PC-3 (cell line): ENCODE measurements around the gene STIM1. TPM values are rescaled to one million over a fixed set of nuclear protein-coding genes. Genes with fewer than 3 reads are reported as not detected.

ENCODE experiments used
- ATAC-seq: fragments of 200-7000 bp; cut with Tn5 transposase; 2 replicates; pipeline ENCODE4 v1.9.1; 2020; ENCODE audit warnings: mild to moderate bottlenecking, moderate library complexity
- BruUV-seq: library from RNA; stranded (reverse); fragments of 400-500 nt; replicated peaks from 2 replicates; lab custom pipeline; 2021; lab: Mats Ljungman, UMichigan
- CTCF ChIA-PET: fragments of 300-600 bp; sonication (Branson Sonifier 250); formaldehyde crosslinking; loops from one replicate; lab custom pipeline; 2022; ENCODE audit warnings: antibody characterized with exemption; lab: Charles Lee
- POLR2A ChIA-PET: fragments of 300-600 bp; sonication (Branson Sonifier 250); formaldehyde crosslinking; loops from one replicate; lab custom pipeline; 2022; ENCODE audit warnings: antibody characterized with exemption; ENCODE audit not compliant: unreplicated experiment; lab: Charles Lee
- DNase-seq: peaks from one replicate; pipeline ENCODE4 v3.0.0-alpha.2; 2015
- H2AFZ ChIP-seq: fragments of 300-600 bp; sonication (generic); 2 replicates; pipeline ENCODE4 v1.6.0; 2016; ENCODE audit warnings: antibody characterized with exemption, low read length
- H3F3A ChIP-seq: fragments of 300-600 bp; sonication (generic); one replicate; pipeline ENCODE4 v1.6.0; 2017; ENCODE audit warnings: antibody characterized with exemption, low read length, control low read depth, mild to moderate bottlenecking; ENCODE audit not compliant: unreplicated experiment
- H3K27ac ChIP-seq: fragments of 300-600 bp; sonication (generic); 2 replicates; pipeline ENCODE4 v1.5.1; 2016; ENCODE audit warnings: mild to moderate bottlenecking, low read length
- H3K27me3 ChIP-seq: fragments of 300-600 bp; sonication (generic); 2 replicates; pipeline ENCODE4 v1.6.1; 2016; ENCODE audit warnings: low read length, mixed read lengths
- H3K36me3 ChIP-seq: fragments of 300-600 bp; sonication (generic); 2 replicates; pipeline ENCODE4 v1.6.1; 2016; ENCODE audit warnings: low read depth, mixed run types, low read length, mixed read lengths
- H3K4me1 ChIP-seq: fragments of 300-600 bp; sonication (generic); 2 replicates; pipeline ENCODE4 v1.5.1; 2016; ENCODE audit warnings: low read length; ENCODE audit not compliant: insufficient read depth
- H3K4me2 ChIP-seq: fragments of 300-600 bp; sonication (generic); 2 replicates; pipeline ENCODE4 v1.6.0; 2016; ENCODE audit warnings: low read length
- H3K4me3 ChIP-seq: fragments of 300-600 bp; sonication (generic); 2 replicates; pipeline ENCODE4 v1.5.1; 2016; ENCODE audit warnings: mild to moderate bottlenecking, low read length, mixed read lengths
- H3K79me2 ChIP-seq: fragments of 300-600 bp; sonication (generic); 2 replicates; pipeline ENCODE4 v1.6.1; 2017; ENCODE audit warnings: low read length, mixed read lengths
- H3K9ac ChIP-seq: fragments of 300-600 bp; sonication (generic); 2 replicates; pipeline ENCODE4 v1.6.0; 2016; ENCODE audit warnings: mild to moderate bottlenecking, low read length
- H3K9me2 ChIP-seq: fragments of 300-600 bp; sonication (generic); replicated peaks from 2 replicates; pipeline ENCODE4 v1.6.1; 2016; ENCODE audit warnings: mixed run types, low read length, mixed read lengths
- H3K9me3 ChIP-seq: fragments of 300-600 bp; sonication (generic); 2 replicates; pipeline ENCODE4 v1.6.1; 2016; ENCODE audit warnings: low read length, mixed read lengths
- H4K20me1 ChIP-seq: fragments of 300-600 bp; sonication (generic); 2 replicates; pipeline ENCODE4 v1.6.1; 2016; ENCODE audit warnings: low read length, mixed read lengths
- EZH2 ChIP-seq: fragments of 300-600 bp; sonication (generic); IDR thresholded peaks from one replicate; pipeline ENCODE4 v1.6.1; 2017; ENCODE audit warnings: antibody characterized with exemption, mild to moderate bottlenecking, low read length; ENCODE audit not compliant: unreplicated experiment
- EZH2phosphoT487 ChIP-seq: fragments of 300-600 bp; sonication (generic); IDR thresholded peaks from 2 replicates; pipeline ENCODE4 v1.6.1; 2018; ENCODE audit warnings: mild to moderate bottlenecking, antibody characterized with exemption, low read length, borderline replicate concordance
- intact Hi-C: fragments of 100-400 bp; cut with micrococcal nuclease; formaldehyde crosslinking; loops from 2 replicates; pipeline ENCODE4 v1.9.0; 2023
- total RNA-seq: library from RNA; depleted of rRNA; stranded (reverse); fragments of >200 nt; gene quantifications from 2 replicates; pipeline ENCODE4 v1.2.3, GENCODE V29; 2014
- TF ChIP-seq, protein P1 (sequence below): fragments of 300-600 bp; sonication (generic); conservative IDR thresholded peaks from 2 replicates; pipeline ENCODE4 v1.5.1; 2017; ENCODE audit warnings: antibody characterized with exemption, low read depth, mild to moderate bottlenecking, low read length

Gene STIM1
- total RNA-seq, 1 experiment from 2014 or later: 22.8 TPM

DNA sequence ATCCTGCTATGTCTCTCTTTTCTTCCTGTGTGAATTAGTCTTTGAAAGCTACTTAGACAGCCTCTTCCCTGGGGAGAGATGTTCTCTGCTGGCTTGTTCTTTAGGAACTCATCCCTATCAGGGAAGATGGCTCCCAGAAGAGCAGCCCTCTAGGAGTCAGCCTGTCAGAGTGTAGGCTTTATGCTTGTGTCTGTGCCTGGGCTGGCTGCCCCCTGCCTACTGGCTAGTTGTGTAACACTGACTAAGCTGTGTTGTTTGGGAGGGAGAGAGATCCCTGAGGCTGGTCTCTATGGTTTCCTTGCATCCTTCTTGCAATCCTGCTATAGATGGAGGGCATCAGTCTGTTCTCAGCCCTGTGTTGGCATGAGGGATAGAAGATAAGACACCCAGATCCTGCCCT lies 112.2 kb downstream of the STIM1 start:
- TF ChIP-seq EZH2phosphoT487 (no peak), EZH2 (no peak)
- TF ChIP-seq, protein P1, sequence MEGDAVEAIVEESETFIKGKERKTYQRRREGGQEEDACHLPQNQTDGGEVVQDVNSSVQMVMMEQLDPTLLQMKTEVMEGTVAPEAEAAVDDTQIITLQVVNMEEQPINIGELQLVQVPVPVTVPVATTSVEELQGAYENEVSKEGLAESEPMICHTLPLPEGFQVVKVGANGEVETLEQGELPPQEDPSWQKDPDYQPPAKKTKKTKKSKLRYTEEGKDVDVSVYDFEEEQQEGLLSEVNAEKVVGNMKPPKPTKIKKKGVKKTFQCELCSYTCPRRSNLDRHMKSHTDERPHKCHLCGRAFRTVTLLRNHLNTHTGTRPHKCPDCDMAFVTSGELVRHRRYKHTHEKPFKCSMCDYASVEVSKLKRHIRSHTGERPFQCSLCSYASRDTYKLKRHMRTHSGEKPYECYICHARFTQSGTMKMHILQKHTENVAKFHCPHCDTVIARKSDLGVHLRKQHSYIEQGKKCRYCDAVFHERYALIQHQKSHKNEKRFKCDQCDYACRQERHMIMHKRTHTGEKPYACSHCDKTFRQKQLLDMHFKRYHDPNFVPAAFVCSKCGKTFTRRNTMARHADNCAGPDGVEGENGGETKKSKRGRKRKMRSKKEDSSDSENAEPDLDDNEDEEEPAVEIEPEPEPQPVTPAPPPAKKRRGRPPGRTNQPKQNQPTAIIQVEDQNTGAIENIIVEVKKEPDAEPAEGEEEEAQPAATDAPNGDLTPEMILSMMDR: no peak
- no TSS peak for BruUV-seq
- no peaks in the 10 kb centered on the region for H3K79me2 ChIP-seq
- no peaks in the 10 kb centered on the region for H4K20me1 ChIP-seq
- H3K27me3 ChIP-seq: no peaks in the 10 kb centered on the region
- no peak overlapping the region for H3K4me2 ChIP-seq
- H3K4me1 ChIP-seq: 0 out of 2 replicates have a peak, but pooled peaks cover 9% of the 10 kb centered on the region
- H3F3A ChIP-seq: no peaks in the 10 kb centered on the region
- ChIA-PET POLR2A (no interaction called here), CTCF (interaction anchor here (1.0 kb wide), 1 partner anchor 118 kb away, joined by 3 read pairs; no protein-coding TSS in a partner anchor)
- no peaks in the 10 kb centered on the region for H3K9me2 ChIP-seq
- ATAC-seq (no peak), DNase-seq (no peak)
- no peaks in the 10 kb centered on the region for H3K9me3 ChIP-seq
- H3K4me3 ChIP-seq: no peak overlapping the region
- H3K9ac ChIP-seq: no peak overlapping the region
- intact Hi-C loops: no loop called here
- no peaks in the 10 kb centered on the region for H3K36me3 ChIP-seq
- H2AFZ ChIP-seq: no peak overlapping the region
- no peak overlapping the region for H3K27ac ChIP-seq

DNA sequence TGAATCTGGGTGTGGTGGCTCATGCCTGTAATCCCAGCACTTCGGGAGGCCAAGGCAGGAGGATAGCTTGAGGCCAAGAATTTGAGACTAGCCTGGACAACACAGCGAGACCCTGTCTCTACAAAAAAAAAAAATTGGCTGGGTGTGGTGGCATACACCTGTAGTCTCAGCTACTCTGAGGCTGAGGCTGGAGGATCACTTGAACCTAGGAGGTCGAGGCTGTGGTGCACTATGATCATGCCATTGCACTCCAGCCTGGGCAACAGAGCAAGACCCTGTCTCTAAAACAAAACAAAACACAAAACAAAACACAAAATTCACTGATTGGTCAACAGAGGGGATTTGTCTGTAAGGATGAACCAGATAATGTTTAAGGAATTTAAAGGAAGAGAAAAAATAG lies 113.7 kb downstream of the STIM1 start:
- POLR2A ChIA-PET: no interaction called here
- CTCF ChIA-PET: no interaction called here
- H3K79me2 ChIP-seq: no peaks in the 10 kb centered on the region
- no peaks in the 10 kb centered on the region for H3K27me3 ChIP-seq
- 0 out of 2 replicates have a peak, but pooled peaks cover 9% of the 10 kb centered on the region for H3K4me1 ChIP-seq
- TF ChIP-seq, protein P1: no peak
- no peak for TF ChIP-seq EZH2
- no peak for TF ChIP-seq EZH2phosphoT487
- no peaks in the 10 kb centered on the region for H3F3A ChIP-seq
- no peak overlapping the region for H3K27ac ChIP-seq
- H3K4me2 ChIP-seq: no peak overlapping the region
- no peaks in the 10 kb centered on the region for H3K9me2 ChIP-seq
- DNase-seq (no peak), ATAC-seq (no peak)
- H4K20me1 ChIP-seq: no peaks in the 10 kb centered on the region
- H3K4me3 ChIP-seq: no peak overlapping the region
- intact Hi-C loops: no loop called here
- H3K9me3 ChIP-seq: no peaks in the 10 kb centered on the region
- no peak overlapping the region for H3K9ac ChIP-seq
- BruUV-seq: no TSS peak
- H3K36me3 ChIP-seq: no peaks in the 10 kb centered on the region
- no peak overlapping the region for H2AFZ ChIP-seq

DNA sequence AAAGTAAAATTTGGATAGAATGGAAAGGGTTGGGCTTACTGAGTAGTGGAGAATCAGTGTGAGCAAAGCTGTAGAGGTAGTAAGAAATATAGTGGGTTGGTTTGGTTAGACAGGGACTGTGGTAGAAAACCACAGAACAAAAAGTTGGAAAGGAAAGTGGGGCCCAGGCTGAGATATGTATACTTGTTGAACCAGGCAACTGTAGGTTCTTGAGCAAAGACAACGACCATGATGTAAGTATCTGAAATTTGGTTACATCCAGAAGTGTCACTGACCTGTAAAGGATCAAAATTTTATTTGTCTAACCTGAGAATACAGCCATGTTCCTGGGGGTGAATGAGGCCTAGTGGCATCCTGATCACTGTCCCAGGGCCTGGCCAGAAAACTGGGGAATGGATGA lies 114.1 kb downstream of the STIM1 start:
- ATAC-seq (no peak), DNase-seq (no peak)
- H3K36me3 ChIP-seq: no peaks in the 10 kb centered on the region
- no peak overlapping the region for H3K4me2 ChIP-seq
- intact Hi-C loops: no loop called here
- no peak overlapping the region for H3K9ac ChIP-seq
- CTCF ChIA-PET: no interaction called here
- H3F3A ChIP-seq: no peaks in the 10 kb centered on the region
- H3K9me2 ChIP-seq: no peaks in the 10 kb centered on the region
- H3K4me3 ChIP-seq: no peak overlapping the region
- TF ChIP-seq EZH2phosphoT487 (no peak), EZH2 (no peak)
- TF ChIP-seq, protein P1: no peak
- no peaks in the 10 kb centered on the region for H4K20me1 ChIP-seq
- no peaks in the 10 kb centered on the region for H3K27me3 ChIP-seq
- BruUV-seq: no TSS peak
- no peaks in the 10 kb centered on the region for H3K9me3 ChIP-seq
- H3K79me2 ChIP-seq: no peaks in the 10 kb centered on the region
- 0 out of 2 replicates have a peak, but pooled peaks cover 9% of the 10 kb centered on the region for H3K4me1 ChIP-seq
- no peak overlapping the region for H2AFZ ChIP-seq
- POLR2A ChIA-PET: no interaction called here
- H3K27ac ChIP-seq: no peak overlapping the region
